Astrocyte (in vitro differentiated cells and primary cell): Measurements from ENCODE around the gene UROC1.

Experiments
- CTCF ChIP-seq: IDR thresholded peaks from 2 replicates; pipeline ENCODE4 v1.5.1; 2011; ENCODE audit warnings: low read depth, mild to moderate bottlenecking, inconsistent platforms, low read length, moderate library complexity; ENCODE audit not compliant: insufficient read depth
- EZH2 ChIP-seq: IDR thresholded peaks from 2 replicates; pipeline ENCODE4 v1.6.1; 2012; ENCODE audit warnings: mild to moderate bottlenecking, low read length, inconsistent platforms; ENCODE audit not compliant: insufficient read depth

GRCh38 chr3:126551839-126552687 lies 34.5 kb upstream of the UROC1 start:
- TF ChIP-seq CTCF (no peak), EZH2 (no peak)
